ENCODE measurements around the gene PTPRG. TPM values are rescaled to one million over a fixed set of nuclear protein-coding genes. Genes with fewer than 3 reads are reported as not detected.

The PTPRG gene
- total RNA-seq, 2 experiments from 2014 or later, result 0.03 to 0.05 TPM

GRCh38 chr3:61684386-61684785 is 123.0 kb downstream of the PTPRG start:
- CTCF ChIA-PET, result no interaction called here
- H3K4me3 ChIP-seq (ENCODE audit: low read length), result no peak overlapping the region

GRCh38 chr3:61685755-61686154 is 124.4 kb downstream of the PTPRG start:
- H3K36me3 ChIP-seq (ENCODE audit: insufficient read depth, low read length), result no peaks in the 10 kb centered on the region
- TF ChIP-seq, protein P1, sequence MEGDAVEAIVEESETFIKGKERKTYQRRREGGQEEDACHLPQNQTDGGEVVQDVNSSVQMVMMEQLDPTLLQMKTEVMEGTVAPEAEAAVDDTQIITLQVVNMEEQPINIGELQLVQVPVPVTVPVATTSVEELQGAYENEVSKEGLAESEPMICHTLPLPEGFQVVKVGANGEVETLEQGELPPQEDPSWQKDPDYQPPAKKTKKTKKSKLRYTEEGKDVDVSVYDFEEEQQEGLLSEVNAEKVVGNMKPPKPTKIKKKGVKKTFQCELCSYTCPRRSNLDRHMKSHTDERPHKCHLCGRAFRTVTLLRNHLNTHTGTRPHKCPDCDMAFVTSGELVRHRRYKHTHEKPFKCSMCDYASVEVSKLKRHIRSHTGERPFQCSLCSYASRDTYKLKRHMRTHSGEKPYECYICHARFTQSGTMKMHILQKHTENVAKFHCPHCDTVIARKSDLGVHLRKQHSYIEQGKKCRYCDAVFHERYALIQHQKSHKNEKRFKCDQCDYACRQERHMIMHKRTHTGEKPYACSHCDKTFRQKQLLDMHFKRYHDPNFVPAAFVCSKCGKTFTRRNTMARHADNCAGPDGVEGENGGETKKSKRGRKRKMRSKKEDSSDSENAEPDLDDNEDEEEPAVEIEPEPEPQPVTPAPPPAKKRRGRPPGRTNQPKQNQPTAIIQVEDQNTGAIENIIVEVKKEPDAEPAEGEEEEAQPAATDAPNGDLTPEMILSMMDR (IDR thresholded peaks at IDR 0.05), result no peak
- Mint-ChIP-seq H3K36me3 (ENCODE audit: low read depth) (no peaks in the 10 kb centered on the region), H3K4me1 (ENCODE audit: low read depth) (no peaks in the 10 kb centered on the region), H3K4me3 (no peak overlapping the region), H3K27me3 (no peaks in the 10 kb centered on the region), H3K27ac (no peak overlapping the region), H3K9me3 (no peaks in the 10 kb centered on the region)
- ChIA-PET POLR2A (no interaction called here), CTCF (no interaction called here)
- no peak overlapping the region for H3K27ac ChIP-seq (ENCODE audit: low read depth in 1 of 2, low read length in 2 of 2)
- peaks cover 0 to 2% of the 10 kb centered on the region in 2 experiments for H3K27me3 ChIP-seq (ENCODE audit: control insufficient read depth in 1 of 2, insufficient read depth in 2 of 2, low read length in 2 of 2)
- no peak for ATAC-seq (ENCODE audit: poor library complexity)
- intact Hi-C loops (cut with DNase I, micrococcal nuclease), result no loop called here
- no peak overlapping the region for H3K4me3 ChIP-seq (ENCODE audit: low read length)
- DNase-seq, result no peak
- peaks cover 0 to 3% of the 10 kb centered on the region in 2 experiments for H3K9me3 ChIP-seq (ENCODE audit: control insufficient read depth in 1 of 2, insufficient read depth in 1 of 2, low read length in 2 of 2)
- H3K4me1 ChIP-seq (ENCODE audit: insufficient read depth, low read length), result no peaks in the 10 kb centered on the region

More at GRCh38 chr3:61684386-61684785, 123.0 kb downstream of the PTPRG start:
- no peak overlapping the region for H3K27ac ChIP-seq (ENCODE audit: low read depth in 1 of 2, low read length in 2 of 2)
- Mint-ChIP-seq H3K9me3 (no peaks in the 10 kb centered on the region), H3K4me3 (no peak overlapping the region), H3K27me3 (no peaks in the 10 kb centered on the region), H3K27ac (no peak overlapping the region), H3K4me1 (ENCODE audit: low read depth) (no peaks in the 10 kb centered on the region), H3K36me3 (ENCODE audit: low read depth) (no peaks in the 10 kb centered on the region)
- H3K27me3 ChIP-seq (ENCODE audit: control insufficient read depth in 1 of 2, insufficient read depth in 2 of 2, low read length in 2 of 2), result peaks cover 0 to 2% of the 10 kb centered on the region in 2 experiments
- intact Hi-C loops (cut with DNase I, micrococcal nuclease), result no loop called here
- H3K4me1 ChIP-seq (ENCODE audit: insufficient read depth, low read length), result no peaks in the 10 kb centered on the region
- no peak for DNase-seq
- ATAC-seq (ENCODE audit: poor library complexity), result no peak
- H3K9me3 ChIP-seq (ENCODE audit: control insufficient read depth in 1 of 2, insufficient read depth in 1 of 2, low read length in 2 of 2), result peaks cover 0 to 6% of the 10 kb centered on the region in 2 experiments
- TF ChIP-seq, protein P1 (IDR thresholded peaks at IDR 0.05), result no peak
- POLR2A ChIA-PET, result no interaction called here
- H3K36me3 ChIP-seq (ENCODE audit: insufficient read depth, low read length), result no peaks in the 10 kb centered on the region

DNA sequence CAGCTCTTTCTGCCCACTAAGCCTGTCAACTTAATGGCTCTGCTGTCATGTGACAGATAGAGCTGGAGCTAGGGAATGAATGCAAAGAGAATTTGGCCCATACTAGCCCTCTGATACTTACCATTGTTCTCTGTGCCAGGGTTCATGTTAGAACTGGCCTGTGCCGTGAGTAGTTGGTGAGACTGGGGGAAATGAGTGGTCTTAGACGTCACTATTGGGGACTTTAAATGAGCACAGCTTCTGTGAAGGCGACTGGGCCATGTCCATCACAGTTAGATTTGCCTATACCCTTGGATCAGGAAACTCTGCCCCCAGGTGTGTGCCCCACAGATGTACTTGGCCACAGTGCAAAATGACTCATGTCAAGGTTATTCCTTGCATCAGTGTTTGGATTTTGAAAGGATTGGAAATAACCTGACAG is 124.9 kb downstream of the PTPRG start:
- Histone ChIP-seq H3K4me3 (ENCODE audit: low read length) (no peak overlapping the region), H3K27me3 (ENCODE audit: control insufficient read depth in 1 of 2, insufficient read depth in 2 of 2, low read length in 2 of 2) (peaks cover 0 to 2% of the 10 kb centered on the region in 2 experiments), H3K9me3 (ENCODE audit: control insufficient read depth in 1 of 2, insufficient read depth in 1 of 2, low read length in 2 of 2) (peaks cover 0 to 3% of the 10 kb centered on the region in 2 experiments), H3K36me3 (ENCODE audit: insufficient read depth, low read length) (no peaks in the 10 kb centered on the region), H3K4me1 (ENCODE audit: insufficient read depth, low read length) (no peaks in the 10 kb centered on the region), H3K27ac (ENCODE audit: low read depth in 1 of 2, low read length in 2 of 2) (no peak overlapping the region)
- TF ChIP-seq, protein P1 (IDR thresholded peaks at IDR 0.05), result no peak
- ATAC-seq (ENCODE audit: poor library complexity) (no peak), DNase-seq (no peak)
- Mint-ChIP-seq H3K27me3 (no peaks in the 10 kb centered on the region), H3K4me1 (ENCODE audit: low read depth) (no peaks in the 10 kb centered on the region), H3K36me3 (ENCODE audit: low read depth) (no peaks in the 10 kb centered on the region), H3K4me3 (no peak overlapping the region), H3K27ac (no peak overlapping the region), H3K9me3 (no peaks in the 10 kb centered on the region)
- CTCF ChIA-PET, result no interaction called here
- POLR2A ChIA-PET, result no interaction called here
- intact Hi-C loops (cut with DNase I, micrococcal nuclease), result no loop called here

Measured in CD4-positive, alpha-beta T cell (primary cell).